AG09309 (cell line): ENCODE data around the gene CCDC73.
"Not testable (repeated sequence)": the region's sequence is repeated elsewhere in the genome, so short reads cannot be mapped to it uniquely, and the experiment has no call there.

ENCODE experiments used
- DNase-seq: peaks from one replicate; pipeline ENCODE4 v3.0.0-alpha.2; 2010; ENCODE audit warnings: low read depth
- H3K4me3 ChIP-seq: 2 replicates; pipeline ENCODE4 v1.5.1; 2011; ENCODE audit warnings: mild to moderate bottlenecking, low read depth, low read length, moderate library complexity; ENCODE audit not compliant: control insufficient read depth
- TF ChIP-seq, protein P1 (sequence below): IDR thresholded peaks from 2 replicates; pipeline ENCODE4 v1.5.1; 2011; ENCODE audit warnings: mild to moderate bottlenecking, low read depth, low read length, inconsistent platforms; ENCODE audit not compliant: insufficient read depth, control insufficient read depth; ENCODE audit errors: missing control alignments

The CCDC73 gene

GRCh38 chr11:32827276-32827675, 32.8 kb upstream of the CCDC73 start:
- DNase-seq: no peak
- TF ChIP-seq, protein P1, sequence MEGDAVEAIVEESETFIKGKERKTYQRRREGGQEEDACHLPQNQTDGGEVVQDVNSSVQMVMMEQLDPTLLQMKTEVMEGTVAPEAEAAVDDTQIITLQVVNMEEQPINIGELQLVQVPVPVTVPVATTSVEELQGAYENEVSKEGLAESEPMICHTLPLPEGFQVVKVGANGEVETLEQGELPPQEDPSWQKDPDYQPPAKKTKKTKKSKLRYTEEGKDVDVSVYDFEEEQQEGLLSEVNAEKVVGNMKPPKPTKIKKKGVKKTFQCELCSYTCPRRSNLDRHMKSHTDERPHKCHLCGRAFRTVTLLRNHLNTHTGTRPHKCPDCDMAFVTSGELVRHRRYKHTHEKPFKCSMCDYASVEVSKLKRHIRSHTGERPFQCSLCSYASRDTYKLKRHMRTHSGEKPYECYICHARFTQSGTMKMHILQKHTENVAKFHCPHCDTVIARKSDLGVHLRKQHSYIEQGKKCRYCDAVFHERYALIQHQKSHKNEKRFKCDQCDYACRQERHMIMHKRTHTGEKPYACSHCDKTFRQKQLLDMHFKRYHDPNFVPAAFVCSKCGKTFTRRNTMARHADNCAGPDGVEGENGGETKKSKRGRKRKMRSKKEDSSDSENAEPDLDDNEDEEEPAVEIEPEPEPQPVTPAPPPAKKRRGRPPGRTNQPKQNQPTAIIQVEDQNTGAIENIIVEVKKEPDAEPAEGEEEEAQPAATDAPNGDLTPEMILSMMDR: no peak
- no peak overlapping the region for H3K4me3 ChIP-seq

GRCh38 chr11:32826113-32826512, 31.7 kb upstream of the CCDC73 start:
- H3K4me3 ChIP-seq: no peak overlapping the region
- DNase-seq: no peak
- TF ChIP-seq, protein P1: no peak

DNA sequence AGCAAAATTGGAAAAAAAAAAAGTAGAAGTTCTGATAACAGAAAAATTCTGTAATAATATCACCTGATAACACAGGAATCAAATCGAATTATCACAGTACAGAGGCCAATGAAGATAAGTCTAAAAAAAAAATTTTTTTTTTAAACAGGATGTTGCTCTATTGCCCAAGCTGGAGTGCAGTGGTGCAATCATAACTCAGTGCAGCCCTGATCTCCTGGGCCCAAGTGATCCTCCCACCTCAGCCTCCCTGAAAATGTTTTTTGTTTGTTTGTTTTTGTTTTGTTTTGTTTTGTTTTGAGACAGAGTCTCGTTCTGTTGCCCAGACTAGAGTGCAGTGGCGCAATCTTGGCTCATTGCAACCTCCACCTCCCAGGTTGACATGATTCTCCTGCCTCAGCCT, 29.2 kb upstream of the CCDC73 start:
- not testable (repeated sequence) for H3K4me3 ChIP-seq, DNase-seq

- no peak for DNase-seq
- no peak overlapping the region for H3K4me3 ChIP-seq
- TF ChIP-seq, protein P1: no peak
Observed at GRCh38 chr11:32821917-32822560, 27.6 kb upstream of the CCDC73 start.

- H3K4me3 ChIP-seq: no peak overlapping the region
- TF ChIP-seq, protein P1: no peak
- DNase-seq: no peak
Observed at GRCh38 chr11:32821517-32821916, 27.1 kb upstream of the CCDC73 start.

- TF ChIP-seq, protein P1: no peak
- no peak for DNase-seq
- no peak overlapping the region for H3K4me3 ChIP-seq
Observed at GRCh38 chr11:32820497-32820896, 26.0 kb upstream of the CCDC73 start.

- DNase-seq: no peak
- H3K4me3 ChIP-seq: no peak overlapping the region
- TF ChIP-seq, protein P1: no peak
Observed at GRCh38 chr11:32819187-32819586, 24.7 kb upstream of the CCDC73 start.
